Measurements from ENCODE around the gene PMVK. TPM values are rescaled to one million over a fixed set of nuclear protein-coding genes. Genes with fewer than 3 reads are reported as not detected.
"Not testable (repeated sequence)": the region's sequence is repeated elsewhere in the genome, so short reads cannot be mapped to it uniquely, and the experiment has no call there.

PMVK gene
- total RNA-seq, 1 experiment from 2014 or later = 77.6 TPM

DNA sequence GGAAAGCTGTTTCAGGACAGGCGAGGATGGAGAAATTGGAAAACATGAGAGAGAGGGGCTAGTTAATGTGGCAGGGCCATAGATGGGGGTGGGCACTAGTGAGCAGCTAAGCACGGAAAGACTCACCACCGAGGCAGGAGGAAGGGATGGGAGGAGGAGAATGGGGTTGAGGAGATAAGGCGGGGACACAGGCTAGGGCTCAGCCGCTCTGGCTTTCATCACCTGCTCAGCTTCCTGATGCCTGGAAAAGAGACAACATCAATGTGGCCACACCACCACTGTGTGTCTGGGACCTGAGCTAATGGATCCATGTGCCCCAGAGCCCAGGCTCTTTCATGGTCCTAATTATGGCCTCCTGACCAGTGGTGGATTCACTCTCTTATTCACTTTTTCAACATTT lies 27.6 kb downstream of the PMVK start:
- H3K9me3 ChIP-seq = peaks cover 2% of the 10 kb centered on the region; the same call in 1 of the 2 replicates
- no peaks in the 10 kb centered on the region for H3K36me3 ChIP-seq
- no peak for DNase-seq
- no peaks in the 10 kb centered on the region for H3K27me3 ChIP-seq
- H3K4me3 ChIP-seq = no peak overlapping the region

GRCh38 chr1:154908129-154908528 lies 28.4 kb downstream of the PMVK start:
- H3K4me3 ChIP-seq, H3K36me3 ChIP-seq, H3K9me3 ChIP-seq, H3K27me3 ChIP-seq, DNase-seq: not testable (repeated sequence)

- Histone ChIP-seq H3K4me3 (no peak overlapping the region), H3K27me3 (no peaks in the 10 kb centered on the region), H3K9me3 (peaks cover 2% of the 10 kb centered on the region; the same call in 1 of the 2 replicates), H3K36me3 (no peaks in the 10 kb centered on the region)
- no peak for DNase-seq
Measured at GRCh38 chr1:154906621-154907081, 29.9 kb downstream of the PMVK start.

DNA sequence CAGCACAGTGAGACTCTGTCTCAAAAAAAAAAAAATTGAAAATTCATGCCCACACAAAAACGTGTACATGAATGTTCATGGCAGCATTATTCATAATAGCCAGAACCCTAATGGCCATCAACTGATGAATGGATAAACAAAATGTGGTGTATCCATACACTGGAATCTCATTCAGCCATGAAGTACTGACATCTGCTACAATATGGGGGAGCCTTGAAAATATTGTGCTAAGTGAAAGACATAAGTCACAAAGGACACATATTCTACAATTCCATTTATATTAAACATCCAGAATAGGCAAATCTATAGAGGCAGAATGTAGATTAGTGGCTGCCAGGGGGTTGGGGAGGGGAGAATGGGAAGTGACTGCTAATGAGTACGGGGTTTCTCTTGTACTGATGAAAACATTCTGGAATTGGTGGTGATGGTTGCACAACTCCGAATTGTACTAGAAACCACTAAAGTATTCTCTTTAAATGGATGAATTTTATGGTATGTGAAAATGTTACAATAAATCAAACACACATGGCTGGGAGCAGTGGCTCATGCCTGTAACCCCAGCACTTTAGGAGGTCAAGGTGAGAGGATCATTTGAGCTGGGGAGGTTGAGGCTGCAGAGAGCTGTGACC lies 33.5 kb downstream of the PMVK start:
- Histone ChIP-seq H3K36me3 (no peaks in the 10 kb centered on the region), H3K9me3 (no peaks in the 10 kb centered on the region), H3K27me3 (no peaks in the 10 kb centered on the region), H3K4me3 (no peak overlapping the region)
- no peak for DNase-seq

DNA sequence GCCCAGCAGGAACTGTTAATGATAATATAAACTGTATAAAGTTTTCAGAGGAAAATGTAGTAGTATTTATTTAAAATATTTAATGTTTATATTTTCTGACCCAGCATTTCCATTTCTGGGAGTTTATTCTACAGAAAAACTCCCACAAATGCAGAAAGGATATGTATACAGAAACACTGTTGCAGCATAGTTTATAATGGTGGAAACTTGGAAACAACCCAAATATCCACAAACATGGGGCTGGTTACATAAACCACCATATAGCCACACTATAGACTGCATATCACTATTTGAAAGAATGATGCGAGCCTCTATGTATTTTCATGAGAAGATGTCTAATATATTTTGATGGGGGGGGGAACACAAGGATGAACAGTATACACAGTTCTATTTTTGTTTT lies 34.9 kb downstream of the PMVK start:
- Histone ChIP-seq H3K4me3 (no peak overlapping the region), H3K9me3 (no peaks in the 10 kb centered on the region), H3K36me3 (no peaks in the 10 kb centered on the region), H3K27me3 (no peaks in the 10 kb centered on the region)
- no peak for DNase-seq

DNA sequence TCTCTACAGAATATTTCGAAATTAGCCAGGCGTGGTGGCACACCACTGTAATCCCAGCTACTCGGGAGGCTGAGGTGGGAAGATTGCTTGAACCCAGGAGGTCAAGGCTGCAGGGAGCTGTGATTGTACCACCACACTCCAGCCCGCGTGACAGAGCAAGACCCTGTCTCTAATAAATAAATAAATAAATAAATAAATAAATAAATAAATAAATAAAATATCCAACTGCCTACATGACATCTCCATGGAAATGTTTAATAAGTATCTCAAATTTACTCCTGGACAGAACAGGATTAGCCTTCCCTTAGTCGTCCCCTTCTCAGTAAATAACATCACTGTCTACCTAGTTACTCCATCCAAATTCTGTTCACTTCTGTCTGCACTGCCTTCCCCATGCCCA lies 37.5 kb downstream of the PMVK start:
- H3K4me3 ChIP-seq = no peak overlapping the region
- no peaks in the 10 kb centered on the region for H3K36me3 ChIP-seq
- H3K9me3 ChIP-seq = no peaks in the 10 kb centered on the region
- 0 out of 2 replicates have a peak, but pooled peaks cover 3% of the 10 kb centered on the region for H3K27me3 ChIP-seq
- no peak for DNase-seq

DNA sequence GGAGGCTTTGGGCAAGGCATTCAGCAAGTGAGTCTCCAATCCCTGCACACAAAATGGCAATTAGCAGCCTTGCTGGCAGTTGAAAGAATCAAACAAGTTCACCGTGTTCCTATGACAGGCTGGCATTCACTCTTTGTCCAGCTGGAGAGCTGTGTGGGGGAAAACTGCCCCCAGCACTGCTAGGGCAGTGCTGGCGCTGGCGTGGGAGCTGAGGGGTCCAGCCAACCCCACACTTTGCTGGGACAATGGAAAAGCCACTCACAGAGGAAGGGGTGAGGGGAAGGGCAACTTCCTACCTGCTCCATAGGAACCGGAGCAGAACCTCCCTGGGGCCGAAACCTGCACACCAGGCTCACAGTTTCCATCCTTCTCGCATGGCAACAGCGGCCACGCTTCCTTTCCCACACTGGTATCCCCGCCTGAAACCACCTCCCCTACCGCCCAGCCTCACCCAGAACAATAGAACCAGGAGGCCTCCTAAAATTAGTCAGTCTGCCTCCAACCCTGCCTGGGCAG lies 39.7 kb downstream of the PMVK start:
- DNase-seq = no peak
- no peak overlapping the region for H3K4me3 ChIP-seq
- no peaks in the 10 kb centered on the region for H3K9me3 ChIP-seq

DNA sequence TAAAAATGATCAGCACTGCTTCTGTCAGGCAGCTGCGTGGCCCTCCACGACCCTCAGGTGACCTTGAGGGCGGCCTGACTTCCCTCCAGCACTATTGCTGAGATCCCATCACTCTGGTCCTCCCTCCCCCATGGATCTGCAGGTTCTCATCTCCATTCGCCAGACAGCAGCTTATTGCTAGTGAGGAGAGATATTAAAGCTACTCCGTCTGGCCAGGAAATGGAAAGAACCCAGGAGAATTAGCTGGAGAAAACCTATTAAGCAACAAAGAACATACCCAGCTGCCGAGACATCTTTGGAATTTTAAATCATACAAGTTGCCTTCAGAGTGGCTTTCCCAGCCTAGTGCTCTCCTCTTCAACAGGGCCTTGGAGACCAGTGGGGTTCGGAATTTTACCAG lies 40.7 kb downstream of the PMVK start:
- DNase-seq = no peak
- H3K4me3 ChIP-seq = no peak overlapping the region
- H3K27me3 ChIP-seq = 0 out of 2 replicates have a peak, but pooled peaks cover 3% of the 10 kb centered on the region
- no peaks in the 10 kb centered on the region for H3K9me3 ChIP-seq
- no peaks in the 10 kb centered on the region for H3K36me3 ChIP-seq

More for the DNA sequence above, 39.7 kb downstream of the PMVK start:
- Histone ChIP-seq H3K36me3 (no peaks in the 10 kb centered on the region), H3K27me3 (0 out of 2 replicates have a peak, but pooled peaks cover 3% of the 10 kb centered on the region)

GRCh38 chr1:154891452-154891851 lies 45.1 kb downstream of the PMVK start:
- H3K27me3 ChIP-seq = 0 out of 2 replicates have a peak, but pooled peaks cover 3% of the 10 kb centered on the region
- H3K4me3 ChIP-seq = no peak overlapping the region
- DNase-seq = no peak
- no peaks in the 10 kb centered on the region for H3K9me3 ChIP-seq
- H3K36me3 ChIP-seq = no peaks in the 10 kb centered on the region

DNA sequence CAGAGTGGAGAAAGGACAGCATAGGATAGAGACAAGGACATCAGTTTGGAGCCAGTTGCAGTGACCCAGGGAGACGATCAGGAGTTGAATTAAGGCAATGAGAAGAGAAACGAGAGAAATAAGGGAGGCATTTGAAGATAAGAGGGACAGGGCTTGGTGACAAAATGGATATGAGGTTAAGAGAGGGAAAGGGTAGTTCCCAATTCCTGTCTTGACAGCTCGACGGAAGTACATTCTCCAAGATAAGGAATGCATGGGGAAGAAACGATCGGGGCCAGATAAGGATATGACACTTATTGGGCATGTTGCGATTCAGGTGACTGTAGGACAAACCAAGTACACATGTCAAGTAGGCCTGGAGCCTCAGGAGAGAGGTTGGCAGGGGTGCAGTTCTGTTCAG lies 47.8 kb downstream of the PMVK start:
- H3K27me3 ChIP-seq = no peaks in the 10 kb centered on the region
- H3K9me3 ChIP-seq = no peaks in the 10 kb centered on the region
- H3K36me3 ChIP-seq = no peaks in the 10 kb centered on the region
- DNase-seq = no peak
- H3K4me3 ChIP-seq = no peak overlapping the region

- no peaks in the 10 kb centered on the region for H3K27me3 ChIP-seq
- no peaks in the 10 kb centered on the region for H3K9me3 ChIP-seq
- H3K36me3 ChIP-seq = no peaks in the 10 kb centered on the region
- no peak overlapping the region for H3K4me3 ChIP-seq
- no peak for DNase-seq
Measured at GRCh38 chr1:154886281-154887015, 50.1 kb downstream of the PMVK start.

- no peak for DNase-seq
- no peaks in the 10 kb centered on the region for H3K27me3 ChIP-seq
- H3K4me3 ChIP-seq = no peak overlapping the region
Measured at GRCh38 chr1:154884869-154885701, 51.4 kb downstream of the PMVK start.

DNA sequence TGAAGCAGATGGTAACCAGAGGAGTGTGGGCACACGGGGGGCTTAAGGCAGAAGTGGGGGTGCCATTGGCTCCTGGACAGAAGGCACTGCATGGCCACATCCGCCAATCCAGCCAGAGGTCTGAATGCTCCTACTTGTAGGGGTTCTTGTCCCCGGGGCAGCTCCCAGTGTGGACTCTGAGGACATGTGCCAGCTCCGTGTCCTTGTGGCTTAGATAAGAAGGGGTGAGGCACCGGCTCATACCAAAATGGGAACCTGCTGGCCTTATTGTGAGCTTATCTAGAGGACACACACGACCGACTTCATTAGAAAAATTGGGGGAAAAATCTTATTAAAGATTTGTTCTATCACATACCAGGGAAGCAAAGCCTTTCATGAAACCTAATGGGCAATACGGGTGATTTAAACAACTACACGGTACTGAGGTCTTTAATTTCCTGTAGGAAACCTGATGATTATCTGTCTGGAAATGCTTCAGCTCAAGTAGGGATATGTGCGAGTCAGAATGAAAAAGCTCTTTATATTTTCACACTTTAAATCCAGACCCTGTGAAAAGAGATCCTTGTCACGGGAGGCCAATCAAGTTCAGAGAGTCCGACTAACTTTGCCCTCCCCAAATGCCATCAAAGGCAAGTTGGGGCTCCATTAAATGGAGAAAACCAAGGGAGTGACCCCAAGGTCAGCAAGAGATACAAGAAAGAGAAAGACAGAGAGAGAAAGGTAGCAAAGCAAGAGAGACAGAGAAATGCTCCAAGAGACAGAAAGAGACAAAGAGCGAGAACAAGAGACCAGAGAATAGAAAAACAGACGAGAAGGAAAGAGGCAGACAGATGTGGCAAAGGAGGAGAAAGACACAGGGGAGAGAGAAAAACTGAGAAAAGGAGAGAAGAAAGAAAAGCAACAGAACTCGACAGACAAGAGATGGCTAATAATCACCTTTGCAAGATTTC lies 52.3 kb downstream of the PMVK start:
- no peak for DNase-seq
- H3K27me3 ChIP-seq = no peaks in the 10 kb centered on the region
- no peaks in the 10 kb centered on the region for H3K9me3 ChIP-seq
- no peak overlapping the region for H3K4me3 ChIP-seq
- no peaks in the 10 kb centered on the region for H3K36me3 ChIP-seq

More at GRCh38 chr1:154884869-154885701, 51.4 kb downstream of the PMVK start:
- no peaks in the 10 kb centered on the region for H3K36me3 ChIP-seq
- no peaks in the 10 kb centered on the region for H3K9me3 ChIP-seq

DNA sequence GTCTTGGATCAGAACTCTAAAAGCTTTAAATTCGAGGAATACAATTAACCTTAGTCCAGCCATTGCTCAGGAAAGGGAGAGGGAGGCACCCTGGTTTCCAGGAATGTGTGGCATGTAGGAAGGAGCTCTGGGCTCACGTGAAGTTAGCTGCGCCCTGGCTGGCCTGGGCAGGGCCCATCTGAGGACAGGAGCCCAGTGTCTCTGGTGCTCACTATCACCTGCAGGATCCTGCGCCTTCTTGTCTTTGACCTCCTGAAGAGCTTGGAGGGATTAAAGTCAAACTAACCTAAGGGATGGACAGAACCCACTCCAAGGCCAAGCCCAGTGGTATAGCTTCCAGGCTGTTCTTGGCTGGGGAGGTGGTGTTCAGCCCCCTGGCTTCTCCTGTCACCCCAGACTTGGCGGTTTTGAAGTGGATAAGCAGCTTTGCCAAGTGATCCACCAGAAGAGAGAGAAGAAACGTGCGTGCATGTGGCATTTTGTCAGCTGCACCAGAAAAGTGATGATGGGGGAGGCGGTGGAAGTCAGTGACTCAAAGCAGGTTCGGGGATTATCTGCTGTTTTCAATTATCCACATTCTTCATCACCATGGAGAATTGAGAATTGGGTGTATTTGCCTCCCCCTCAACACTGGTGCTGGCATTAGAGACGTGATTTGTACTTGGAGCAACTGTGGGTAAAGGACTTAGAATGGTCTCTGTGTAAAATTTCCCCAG lies 54.5 kb downstream of the PMVK start:
- Histone ChIP-seq H3K9me3 (no peaks in the 10 kb centered on the region), H3K4me3 (no peak overlapping the region), H3K27me3 (no peaks in the 10 kb centered on the region), H3K36me3 (no peaks in the 10 kb centered on the region)
- no peak for DNase-seq

- DNase-seq = no peak
- no peaks in the 10 kb centered on the region for H3K36me3 ChIP-seq
- no peaks in the 10 kb centered on the region for H3K9me3 ChIP-seq
- H3K27me3 ChIP-seq = no peaks in the 10 kb centered on the region
- no peak overlapping the region for H3K4me3 ChIP-seq
Measured at GRCh38 chr1:154880671-154881070, 55.8 kb downstream of the PMVK start.
